ENCODE data around the gene SPINDOC.

DNA sequence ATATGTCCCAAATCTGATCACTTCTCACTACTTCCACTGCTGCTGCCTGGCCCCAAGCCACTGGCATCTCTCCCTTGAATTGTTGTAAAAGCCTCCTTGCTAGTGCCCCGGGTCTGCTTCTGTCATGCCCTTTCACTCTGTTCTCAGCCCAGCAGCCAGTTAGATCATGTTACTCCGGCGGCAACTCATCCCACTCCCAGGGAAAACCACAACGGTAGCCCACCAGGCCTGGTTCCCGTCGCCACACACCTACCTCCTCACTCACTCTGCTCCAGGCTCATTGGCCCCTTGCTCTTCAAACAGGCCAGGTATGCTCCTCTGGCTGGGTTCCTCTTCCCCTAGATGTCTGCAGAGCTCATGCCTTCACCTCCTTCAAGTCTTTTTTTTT is 21.9 kb downstream of the SPINDOC start:
- TF ChIP-seq EZH2 (IDR thresholded peaks at IDR 0.05; ENCODE audit: borderline replicate concordance, low read length) = no peak
- TF ChIP-seq, protein P1, sequence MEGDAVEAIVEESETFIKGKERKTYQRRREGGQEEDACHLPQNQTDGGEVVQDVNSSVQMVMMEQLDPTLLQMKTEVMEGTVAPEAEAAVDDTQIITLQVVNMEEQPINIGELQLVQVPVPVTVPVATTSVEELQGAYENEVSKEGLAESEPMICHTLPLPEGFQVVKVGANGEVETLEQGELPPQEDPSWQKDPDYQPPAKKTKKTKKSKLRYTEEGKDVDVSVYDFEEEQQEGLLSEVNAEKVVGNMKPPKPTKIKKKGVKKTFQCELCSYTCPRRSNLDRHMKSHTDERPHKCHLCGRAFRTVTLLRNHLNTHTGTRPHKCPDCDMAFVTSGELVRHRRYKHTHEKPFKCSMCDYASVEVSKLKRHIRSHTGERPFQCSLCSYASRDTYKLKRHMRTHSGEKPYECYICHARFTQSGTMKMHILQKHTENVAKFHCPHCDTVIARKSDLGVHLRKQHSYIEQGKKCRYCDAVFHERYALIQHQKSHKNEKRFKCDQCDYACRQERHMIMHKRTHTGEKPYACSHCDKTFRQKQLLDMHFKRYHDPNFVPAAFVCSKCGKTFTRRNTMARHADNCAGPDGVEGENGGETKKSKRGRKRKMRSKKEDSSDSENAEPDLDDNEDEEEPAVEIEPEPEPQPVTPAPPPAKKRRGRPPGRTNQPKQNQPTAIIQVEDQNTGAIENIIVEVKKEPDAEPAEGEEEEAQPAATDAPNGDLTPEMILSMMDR (conservative IDR thresholded peaks at IDR 0.05 in 1 of 2, IDR thresholded peaks at IDR 0.05 in 1 of 2; ENCODE audit: extremely low read depth in 1 of 2, insufficient read depth in 1 of 2, low read depth in 1 of 2, low read length in 2 of 2) = no peak
